HCT116 (cell line): Measurements from ENCODE around the gene THSD8. TPM values are rescaled to one million over a fixed set of nuclear protein-coding genes. Genes with fewer than 3 reads are reported as not detected.

ENCODE experiments used
- ATAC-seq: fragments of 200-7000 bp; cut with Tn5 transposase; 2 replicates; pipeline ENCODE4 v1.9.1; 2020; ENCODE audit warnings: mild to moderate bottlenecking, moderate library complexity
- BruUV-seq: library from RNA; stranded (reverse); fragments of 400-500 nt; replicated peaks from 2 replicates; lab custom pipeline; 2021; lab: Mats Ljungman, UMichigan
- CTCF ChIA-PET: fragments of 300-600 bp; sonication (Branson Sonifier 250); formaldehyde crosslinking; loops from one replicate; lab custom pipeline; 2021; ENCODE audit warnings: antibody characterized with exemption; lab: Charles Lee
- POLR2A ChIA-PET: fragments of 300-600, 350-600 bp; sonication (Branson Sonifier 250); formaldehyde crosslinking; loops from one replicate; lab custom pipeline; 2021; ENCODE audit warnings: antibody characterized with exemption; lab: Charles Lee
- RAD21 ChIA-PET, 2 experiments: fragments of 300-600 bp; sonication (Branson Sonifier 250); formaldehyde crosslinking; loops; one replicate each; lab custom pipeline; 2023; ENCODE audit warnings: low total read pairs in 2 of 2; ENCODE audit not compliant: uncharacterized antibody in 2 of 2, unreplicated experiment in 2 of 2, low non-redundant PET in 1 of 2; lab: Charles Lee
- DNase-seq: peaks from one replicate; pipeline ENCODE4 v3.0.0-alpha.2; 2010; ENCODE audit warnings: low read depth, low spot score
- H2AFZ ChIP-seq: fragments of 200-600 bp; shearing (Covaris generic), sonication (generic); 2 replicates; pipeline ENCODE4 v1.6.1; 2017; ENCODE audit warnings: low read depth, mixed run types, mixed read lengths, antibody characterized with exemption, low read length; ENCODE audit not compliant: poor library complexity, severe bottlenecking
- H3K27ac ChIP-seq: 2 replicates; pipeline ENCODE4 v1.5.1; 2012; ENCODE audit warnings: low read depth, low read length
- H3K27me3 ChIP-seq: fragments of 200-600 bp; sonication (generic); 2 replicates; pipeline ENCODE4 v1.6.1; 2016; ENCODE audit warnings: mixed run types, low read length, mixed read lengths; ENCODE audit not compliant: insufficient read depth
- H3K36me3 ChIP-seq, 2 experiments: fragments of 200-500 bp in 1 of 2; fragments of 200-600 bp in 1 of 2; sonication (Bioruptor generic) in 1 of 2; sonication (generic) in 1 of 2; 2 replicates each; pipeline versions ENCODE4 v1.5.1 to v1.6.1; 2014 to 2016; ENCODE audit warnings: low read length in 2 of 2, inconsistent platforms in 1 of 2, mixed read lengths in 1 of 2, mixed run types in 1 of 2; ENCODE audit not compliant: insufficient read depth in 2 of 2, control insufficient read depth in 1 of 2
- H3K4me1 ChIP-seq, 2 experiments: fragments of 200-600 bp in 1 of 2; sonication (generic) in 1 of 2; 2 replicates each; pipeline versions ENCODE4 v1.5.1 to v1.6.1; 2012 to 2017; ENCODE audit warnings: low read length in 2 of 2, inconsistent platforms in 1 of 2, mild to moderate bottlenecking in 1 of 2, mixed read lengths in 1 of 2, mixed run types in 1 of 2, moderate library complexity in 1 of 2; ENCODE audit not compliant: insufficient read depth in 2 of 2, control insufficient read depth in 1 of 2
- H3K4me2 ChIP-seq: fragments of 200-600 bp; sonication (generic); 2 replicates; pipeline ENCODE4 v1.6.1; 2017; ENCODE audit warnings: mixed run types, low read length, mixed read lengths
- H3K4me3 ChIP-seq, 2 experiments: fragments of 200-600 bp in 1 of 2; sonication (generic) in 1 of 2; replicated peaks in 1 of 2; 2 replicates each; pipeline ENCODE4 v1.5.1; 2011 to 2016; ENCODE audit warnings: low read length in 2 of 2, control low read depth in 1 of 2, low read depth in 1 of 2, mild to moderate bottlenecking in 1 of 2, mixed read lengths in 1 of 2, mixed run types in 1 of 2
- H3K79me2 ChIP-seq: fragments of 200-600 bp; sonication (generic); 2 replicates; pipeline ENCODE4 v1.6.1; 2017; ENCODE audit warnings: mild to moderate bottlenecking, mixed run types, low read length, moderate library complexity, mixed read lengths; ENCODE audit not compliant: insufficient read depth
- H3K9ac ChIP-seq: fragments of 200-600 bp; sonication (generic); 2 replicates; pipeline ENCODE4 v1.6.1; 2016; ENCODE audit warnings: low read length, mixed read lengths
- H3K9me2 ChIP-seq: fragments of 200-600 bp; sonication (generic), shearing (Covaris generic); 2 replicates; pipeline ENCODE4 v1.6.1; 2017; ENCODE audit warnings: mixed run types, mild to moderate bottlenecking, moderate library complexity; ENCODE audit not compliant: insufficient read depth
- H3K9me3 ChIP-seq, 2 experiments: fragments of 200-500 bp in 1 of 2; fragments of 200-600 bp in 1 of 2; sonication (Bioruptor generic) in 1 of 2; sonication (generic) in 1 of 2; 2 replicates each; pipeline ENCODE4 v1.6.1; 2014 to 2017; ENCODE audit warnings: low read length in 2 of 2, mixed read lengths in 2 of 2, inconsistent platforms in 1 of 2, low read depth in 1 of 2, mild to moderate bottlenecking in 1 of 2, mixed run types in 1 of 2, moderate library complexity in 1 of 2; ENCODE audit not compliant: control insufficient read depth in 1 of 2, insufficient read depth in 1 of 2
- H4K20me1 ChIP-seq: fragments of 200-600 bp; sonication (generic), shearing (Covaris generic); 2 replicates; pipeline ENCODE4 v1.6.1; 2017; ENCODE audit warnings: mixed run types, mild to moderate bottlenecking, moderate library complexity; ENCODE audit not compliant: insufficient read depth
- ATF3 ChIP-seq: IDR thresholded peaks from 2 replicates; pipeline ENCODE4 v1.6.1; 2012
- CBX3 ChIP-seq: IDR thresholded peaks from 2 replicates; pipeline ENCODE4 v1.6.1; 2012; ENCODE audit warnings: low read depth
- CTCF ChIP-seq, 3 experiments: fragments of 200-600 bp in 1 of 3; sonication (generic) in 1 of 3; IDR thresholded peaks in 2 of 3; conservative IDR thresholded peaks in 1 of 3; 2 replicates each; pipeline ENCODE4 v1.5.1; 2012 to 2017; ENCODE audit warnings: low read depth in 2 of 3, low read length in 2 of 3, antibody characterized with exemption in 1 of 3, borderline replicate concordance in 1 of 3, control low read depth in 1 of 3, mild to moderate bottlenecking in 1 of 3, mixed read lengths in 1 of 3, mixed run types in 1 of 3, moderate library complexity in 1 of 3; ENCODE audit not compliant: insufficient read depth in 1 of 3
- EGR1 ChIP-seq: IDR thresholded peaks from 2 replicates; pipeline ENCODE4 v1.6.1; 2012; ENCODE audit warnings: low read depth
- EZH2phosphoT487 ChIP-seq: fragments of 200-600 bp; IDR thresholded peaks from 2 replicates; pipeline ENCODE4 v1.6.1; 2018; ENCODE audit warnings: antibody characterized with exemption, borderline replicate concordance
- FOSL1 ChIP-seq: IDR thresholded peaks from 2 replicates; pipeline ENCODE4 v1.6.1; 2012; ENCODE audit warnings: low read depth
- JUND ChIP-seq: IDR thresholded peaks from 2 replicates; pipeline ENCODE4 v1.6.1; 2012
- MAX ChIP-seq: IDR thresholded peaks from 2 replicates; pipeline ENCODE4 v1.6.1; 2012
- POLR2A ChIP-seq: IDR thresholded peaks from 2 replicates; pipeline ENCODE4 v1.7.0; 2011; ENCODE audit warnings: borderline replicate concordance; ENCODE audit not compliant: insufficient read depth, insufficient read length; ENCODE audit errors: extremely low read depth
- SIN3A ChIP-seq: IDR thresholded peaks from 2 replicates; pipeline ENCODE4 v1.6.1; 2012; ENCODE audit warnings: low read depth
- SP1 ChIP-seq: IDR thresholded peaks from 2 replicates; pipeline ENCODE4 v1.6.1; 2012; ENCODE audit warnings: low read depth
- TCF7L2 ChIP-seq: IDR thresholded peaks from 2 replicates; pipeline ENCODE4 v1.7.0; 2011; ENCODE audit warnings: borderline replicate concordance, inconsistent platforms; ENCODE audit not compliant: insufficient read depth, insufficient read length; ENCODE audit errors: extremely low read depth
- YY1 ChIP-seq: IDR thresholded peaks from 2 replicates; pipeline ENCODE4 v1.6.1; 2011; ENCODE audit warnings: low read length, low read depth, moderate library complexity, mild to moderate bottlenecking; ENCODE audit not compliant: insufficient replicate concordance; ENCODE audit errors: extremely low read depth
- ZFX ChIP-seq: fragments of 450-650 bp; IDR thresholded peaks from 2 replicates; pipeline ENCODE4 v1.6.1; 2017
- intact Hi-C: fragments of 100-400 bp; cut with micrococcal nuclease; formaldehyde crosslinking; loops from 2 replicates; pipeline ENCODE4 v1.10.0; 2022
- total RNA-seq: library from RNA; stranded (reverse); gene quantifications from one replicate; pipeline ENCODE4 v1.2.1, GENCODE V29; 2021; ENCODE audit not compliant: unreplicated experiment
- TF ChIP-seq, protein P1 (sequence below): IDR thresholded peaks from 2 replicates; pipeline ENCODE4 v1.6.1; 2011; ENCODE audit warnings: mild to moderate bottlenecking, low read length, moderate library complexity; ENCODE audit not compliant: insufficient replicate concordance; ENCODE audit errors: extremely low read depth
- TF ChIP-seq, protein P2 (sequence below): IDR thresholded peaks from 2 replicates; pipeline ENCODE4 v1.6.1; 2012; ENCODE audit warnings: low read depth

THSD8 gene
- total RNA-seq, 1 experiment from 2014 or later, result 33.3 TPM

GRCh38 chr19:12838182-12838885 lies 36.5 kb downstream of the THSD8 start, which contains the start of gene MAST1:
MAST1 (plus strand) TSS chr19:12838515; CDS start chr19:12838573, 58 bp downstream.
- TF ChIP-seq ATF3, result no peak
- TF ChIP-seq EGR1, result 0 out of 2 replicates have a peak, but pooled peaks have one; percentile 22
- TF ChIP-seq TCF7L2, result no peak
- TF ChIP-seq POLR2A, result no peak
- no peak for TF ChIP-seq EZH2phosphoT487
- TF ChIP-seq, protein P1, sequence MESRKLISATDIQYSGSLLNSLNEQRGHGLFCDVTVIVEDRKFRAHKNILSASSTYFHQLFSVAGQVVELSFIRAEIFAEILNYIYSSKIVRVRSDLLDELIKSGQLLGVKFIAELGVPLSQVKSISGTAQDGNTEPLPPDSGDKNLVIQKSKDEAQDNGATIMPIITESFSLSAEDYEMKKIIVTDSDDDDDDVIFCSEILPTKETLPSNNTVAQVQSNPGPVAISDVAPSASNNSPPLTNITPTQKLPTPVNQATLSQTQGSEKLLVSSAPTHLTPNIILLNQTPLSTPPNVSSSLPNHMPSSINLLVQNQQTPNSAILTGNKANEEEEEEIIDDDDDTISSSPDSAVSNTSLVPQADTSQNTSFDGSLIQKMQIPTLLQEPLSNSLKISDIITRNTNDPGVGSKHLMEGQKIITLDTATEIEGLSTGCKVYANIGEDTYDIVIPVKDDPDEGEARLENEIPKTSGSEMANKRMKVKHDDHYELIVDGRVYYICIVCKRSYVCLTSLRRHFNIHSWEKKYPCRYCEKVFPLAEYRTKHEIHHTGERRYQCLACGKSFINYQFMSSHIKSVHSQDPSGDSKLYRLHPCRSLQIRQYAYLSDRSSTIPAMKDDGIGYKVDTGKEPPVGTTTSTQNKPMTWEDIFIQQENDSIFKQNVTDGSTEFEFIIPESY, result no peak
- TF ChIP-seq, protein P2, sequence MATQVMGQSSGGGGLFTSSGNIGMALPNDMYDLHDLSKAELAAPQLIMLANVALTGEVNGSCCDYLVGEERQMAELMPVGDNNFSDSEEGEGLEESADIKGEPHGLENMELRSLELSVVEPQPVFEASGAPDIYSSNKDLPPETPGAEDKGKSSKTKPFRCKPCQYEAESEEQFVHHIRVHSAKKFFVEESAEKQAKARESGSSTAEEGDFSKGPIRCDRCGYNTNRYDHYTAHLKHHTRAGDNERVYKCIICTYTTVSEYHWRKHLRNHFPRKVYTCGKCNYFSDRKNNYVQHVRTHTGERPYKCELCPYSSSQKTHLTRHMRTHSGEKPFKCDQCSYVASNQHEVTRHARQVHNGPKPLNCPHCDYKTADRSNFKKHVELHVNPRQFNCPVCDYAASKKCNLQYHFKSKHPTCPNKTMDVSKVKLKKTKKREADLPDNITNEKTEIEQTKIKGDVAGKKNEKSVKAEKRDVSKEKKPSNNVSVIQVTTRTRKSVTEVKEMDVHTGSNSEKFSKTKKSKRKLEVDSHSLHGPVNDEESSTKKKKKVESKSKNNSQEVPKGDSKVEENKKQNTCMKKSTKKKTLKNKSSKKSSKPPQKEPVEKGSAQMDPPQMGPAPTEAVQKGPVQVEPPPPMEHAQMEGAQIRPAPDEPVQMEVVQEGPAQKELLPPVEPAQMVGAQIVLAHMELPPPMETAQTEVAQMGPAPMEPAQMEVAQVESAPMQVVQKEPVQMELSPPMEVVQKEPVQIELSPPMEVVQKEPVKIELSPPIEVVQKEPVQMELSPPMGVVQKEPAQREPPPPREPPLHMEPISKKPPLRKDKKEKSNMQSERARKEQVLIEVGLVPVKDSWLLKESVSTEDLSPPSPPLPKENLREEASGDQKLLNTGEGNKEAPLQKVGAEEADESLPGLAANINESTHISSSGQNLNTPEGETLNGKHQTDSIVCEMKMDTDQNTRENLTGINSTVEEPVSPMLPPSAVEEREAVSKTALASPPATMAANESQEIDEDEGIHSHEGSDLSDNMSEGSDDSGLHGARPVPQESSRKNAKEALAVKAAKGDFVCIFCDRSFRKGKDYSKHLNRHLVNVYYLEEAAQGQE, result no peak
- TF ChIP-seq SIN3A, result no peak
- TF ChIP-seq ZFX, result no peak
- no peak for TF ChIP-seq JUND
- no peak for TF ChIP-seq FOSL1
- TF ChIP-seq YY1, result no peak
- TF ChIP-seq CTCF (IDR thresholded peaks at IDR 0.05 in 2 of 3, conservative IDR thresholded peaks at IDR 0.05 in 1 of 3; ENCODE audit: borderline replicate concordance in 1 of 3, insufficient read depth in 1 of 3, low read depth in 2 of 3, low read length in 2 of 3), result peak in 2 of 3 experiments; percentile 45 to 53; a peak in 4 of 6 replicates
- no peak for TF ChIP-seq MAX
- TF ChIP-seq SP1, result no peak
- TF ChIP-seq CBX3, result no peak
- DNase-seq (no peak), ATAC-seq (peak; percentile 50)
- BruUV-seq, result no TSS peak
- Histone ChIP-seq H3K9me3 (no peaks in the 10 kb centered on the region), H4K20me1 (no peaks in the 10 kb centered on the region), H3K4me1 (peaks cover 39 to 67% of the 10 kb centered on the region in 2 experiments), H3K9me2 (no peaks in the 10 kb centered on the region), H3K79me2 (peaks cover 35% of the 10 kb centered on the region; the same call in 1 of the 2 replicates), H3K9ac (peak within 1 kb of the TSS; percentile 88), H2AFZ (no peak within 1 kb of the TSS), H3K4me3 (peak within 1 kb of the TSS; percentile 61 to 88), H3K36me3 (peaks cover under 1 to 3% of the 10 kb centered on the region in 2 experiments; a peak in 1 of 4 replicates), H3K27ac (peak within 1 kb of the TSS; percentile 69), H3K27me3 (no peaks in the 10 kb centered on the region), H3K4me2 (peak within 1 kb of the TSS; percentile 91)
- intact Hi-C loops, result loop anchor here (5.0 kb wide), 2 partner anchors 36 to 121 kb away; partner anchors contain the start of genes PRDX2 and THSD8
- ChIA-PET POLR2A (no interaction called here), CTCF (interaction anchor here (1.0 kb wide), 1 partner anchor 10 kb away, joined by 3 read pairs; no protein-coding TSS in a partner anchor), RAD21 (interaction anchor here in 1 of 2 experiments (0.7 kb wide), 1 partner anchor 170 kb away, joined by 7 read pairs; no protein-coding TSS in a partner anchor)
